ENCODE measurements around the gene OR4S1.
"Not testable (repeated sequence)": the region's sequence is repeated elsewhere in the genome, so short reads cannot be mapped to it uniquely, and the experiment has no call there.

The OR4S1 gene

GRCh38 chr11:48305923-48306322, at the start of gene OR4S1:
TSS of gene OR4S1 (plus strand) at chr11:48306223. CDS start at chr11:48306223, 0 bp downstream.
- no peak for TF ChIP-seq CTCF (IDR thresholded peaks at IDR 0.05; ENCODE audit: extremely low read depth, missing control alignments)
- DNase-seq (ENCODE audit: low spot score), result no peak

- TF ChIP-seq CTCF (IDR thresholded peaks at IDR 0.05; ENCODE audit: extremely low read depth, missing control alignments), result no peak
- DNase-seq (ENCODE audit: low spot score), result no peak
Observed at GRCh38 chr11:48261600-48261999, 44.4 kb upstream of the OR4S1 start.

- no peak for TF ChIP-seq CTCF (IDR thresholded peaks at IDR 0.05; ENCODE audit: extremely low read depth, missing control alignments)
- DNase-seq (ENCODE audit: low spot score), result no peak
Observed at GRCh38 chr11:48263423-48263911, 42.6 kb upstream of the OR4S1 start, which contains the start of gene OR4X1. TSS of gene OR4X1 (plus strand) at chr11:48263861. CDS start at chr11:48263861, 0 bp downstream.

GRCh38 chr11:48270621-48271020, 35.4 kb upstream of the OR4S1 start:
- no peak for TF ChIP-seq CTCF (IDR thresholded peaks at IDR 0.05; ENCODE audit: extremely low read depth, missing control alignments)
- no peak for DNase-seq (ENCODE audit: low spot score)

GRCh38 chr11:48272606-48273005, 33.4 kb upstream of the OR4S1 start:
- DNase-seq (ENCODE audit: low spot score), result no peak

GRCh38 chr11:48307760-48308386, 1.9 kb downstream of the OR4S1 start:
- peak; percentile 86 for TF ChIP-seq CTCF (IDR thresholded peaks at IDR 0.05; ENCODE audit: extremely low read depth, missing control alignments)
- peak; percentile 50 for DNase-seq (ENCODE audit: low spot score)

More at GRCh38 chr11:48272606-48273005, 33.4 kb upstream of the OR4S1 start:
- TF ChIP-seq CTCF (IDR thresholded peaks at IDR 0.05; ENCODE audit: extremely low read depth, missing control alignments), result no peak

- DNase-seq (ENCODE audit: low spot score), result not testable (repeated sequence)
Observed at GRCh38 chr11:48313590-48313989, 7.6 kb downstream of the OR4S1 start.

GRCh38 chr11:48319813-48320212, 13.8 kb downstream of the OR4S1 start:
- DNase-seq (ENCODE audit: low spot score), result not testable (repeated sequence)

GRCh38 chr11:48324620-48325019, 18.6 kb downstream of the OR4S1 start, which contains the start of gene OR4C3:
TSS of gene OR4C3 (plus strand) at chr11:48324920. CDS start at chr11:48325022, 102 bp downstream.
- not testable (repeated sequence) for DNase-seq (ENCODE audit: low spot score)

Data from GM20000 (cell line).